Immature natural killer cell (primary cell): ENCODE measurements around the gene PIF1. TPM values are rescaled to one million over a fixed set of nuclear protein-coding genes. Genes with fewer than 3 reads are reported as not detected.
"Not testable (repeated sequence)": the region's sequence is repeated elsewhere in the genome, so short reads cannot be mapped to it uniquely, and the experiment has no call there.

Experiments used
- DNase-seq, 3 donors: peaks; one replicate each; pipeline ENCODE4 v3.0.0; 2022; ENCODE audit warnings: mixed read lengths in 1 of 3
- H3K27ac Mint-ChIP-seq, 6 donors: one replicate each; pipeline ENCODE4 v1.8.0; 2020; ENCODE audit warnings: mixed read lengths in 6 of 6, mild to moderate bottlenecking in 5 of 6, inconsistent platforms in 4 of 6, moderate library complexity in 3 of 6
- H3K27me3 Mint-ChIP-seq, 3 donors: one replicate each; pipeline ENCODE4 v1.8.0; 2020 to 2021; ENCODE audit warnings: low read depth in 3 of 3, mild to moderate bottlenecking in 3 of 3, mixed read lengths in 3 of 3, moderate library complexity in 3 of 3, inconsistent platforms in 1 of 3
- H3K36me3 Mint-ChIP-seq, 3 donors: one replicate each; pipeline ENCODE4 v1.8.0; 2020; ENCODE audit warnings: mixed read lengths in 3 of 3, inconsistent platforms in 2 of 3, mild to moderate bottlenecking in 2 of 3
- H3K4me1 Mint-ChIP-seq, 2 donors: one replicate each; pipeline ENCODE4 v1.8.0; 2020; ENCODE audit warnings: inconsistent platforms in 2 of 2, mild to moderate bottlenecking in 2 of 2, mixed read lengths in 2 of 2, moderate library complexity in 1 of 2
- H3K4me3 Mint-ChIP-seq, 5 donors: one replicate each; pipeline ENCODE4 v1.8.0; 2020; ENCODE audit warnings: mild to moderate bottlenecking in 5 of 5, mixed read lengths in 5 of 5, inconsistent platforms in 3 of 5, moderate library complexity in 3 of 5
- H3K9me3 Mint-ChIP-seq, 6 donors: one replicate each; pipeline ENCODE4 v1.8.0; 2020; ENCODE audit warnings: mild to moderate bottlenecking in 6 of 6, mixed read lengths in 6 of 6, inconsistent platforms in 4 of 6, moderate library complexity in 3 of 6
- polyA plus RNA-seq, 3 donors: library from polyadenylated mRNA; unstranded; fragments of 300-500 nt; fragmentation: Illumina TruSeq; gene quantifications; one replicate each; pipeline ENCODE4 v1.2.3, GENCODE V29; 2021

The PIF1 gene
- polyA plus RNA-seq, 3 donors from 2014 or later: 1.1 to 2.5 (median 2.1) TPM

DNA sequence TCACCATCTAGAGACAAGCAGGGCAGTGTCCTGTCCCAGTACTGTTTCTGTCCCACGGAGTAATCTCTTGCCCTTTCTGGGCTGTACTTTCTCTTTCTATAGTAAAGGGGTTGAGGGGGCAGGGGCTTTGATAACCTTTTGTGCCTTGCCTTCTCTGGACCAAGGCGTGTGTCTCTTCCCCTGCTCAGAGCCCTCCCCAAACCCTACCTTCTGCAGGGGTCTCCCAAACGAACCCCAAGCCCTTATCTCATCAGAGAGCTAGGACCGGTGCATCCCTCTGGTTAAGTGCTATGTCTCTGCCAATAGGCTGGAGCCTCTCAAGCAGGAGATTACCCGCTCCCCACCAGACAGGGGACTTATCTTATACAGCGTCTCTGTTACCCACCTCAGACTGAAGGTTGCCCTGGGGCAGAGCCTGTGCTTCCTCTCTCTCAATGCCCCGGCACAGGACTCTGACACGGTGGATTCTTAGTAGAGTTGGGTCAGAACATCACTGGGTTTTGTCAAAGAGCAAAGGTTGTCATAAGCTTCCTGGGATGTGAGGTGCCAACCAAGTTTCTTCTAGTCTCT lies 19.2 kb upstream of the PIF1 start:
- no peaks in the 10 kb centered on the region for H3K9me3 Mint-ChIP-seq
- peak overlapping the region; percentile 91 to 99 (median 94) for H3K4me3 Mint-ChIP-seq
- H3K27ac Mint-ChIP-seq: peak overlapping the region; percentile 85 to 99 (median 94)
- H3K4me1 Mint-ChIP-seq: peaks cover 80 to 83% of the 10 kb centered on the region in 2 donors
- peaks cover 6 to 12% (median 8%) of the 10 kb centered on the region in 3 donors for H3K27me3 Mint-ChIP-seq
- H3K36me3 Mint-ChIP-seq: peaks cover 0 to 6% (median 6%) of the 10 kb centered on the region in 3 donors
- DNase-seq: peak in 2 of 3 donors; percentile 43 to 52

DNA sequence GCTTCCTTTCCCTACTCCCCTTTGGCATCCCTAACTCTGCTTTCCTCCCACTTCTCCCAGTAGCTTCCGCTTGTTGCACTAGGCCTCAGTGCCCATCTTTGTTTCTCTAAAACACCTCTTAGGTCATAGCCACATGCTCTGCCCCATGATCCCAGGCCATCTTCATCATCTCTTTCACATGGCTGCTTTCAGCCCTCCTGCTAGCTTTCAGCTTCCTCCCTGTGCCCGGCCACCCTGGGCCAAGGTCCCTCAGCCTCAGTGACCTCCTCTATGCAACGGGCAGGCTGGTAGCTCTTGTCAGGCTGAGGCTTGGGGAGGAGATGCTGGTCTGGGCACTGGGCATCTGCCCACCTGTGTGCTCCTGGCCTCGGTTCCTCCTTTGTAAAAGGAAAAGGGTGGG lies 18.5 kb upstream of the PIF1 start:
- Mint-ChIP-seq H3K36me3 (peaks cover 0 to 6% (median 6%) of the 10 kb centered on the region in 3 donors), H3K4me1 (peaks cover 80 to 90% of the 10 kb centered on the region in 2 donors), H3K27ac (peak overlapping the region; percentile 85 to 99 (median 94)), H3K4me3 (peak overlapping the region; percentile 91 to 99 (median 94)), H3K27me3 (peaks cover 6 to 12% (median 8%) of the 10 kb centered on the region in 3 donors), H3K9me3 (no peaks in the 10 kb centered on the region)
- DNase-seq: no peak

DNA sequence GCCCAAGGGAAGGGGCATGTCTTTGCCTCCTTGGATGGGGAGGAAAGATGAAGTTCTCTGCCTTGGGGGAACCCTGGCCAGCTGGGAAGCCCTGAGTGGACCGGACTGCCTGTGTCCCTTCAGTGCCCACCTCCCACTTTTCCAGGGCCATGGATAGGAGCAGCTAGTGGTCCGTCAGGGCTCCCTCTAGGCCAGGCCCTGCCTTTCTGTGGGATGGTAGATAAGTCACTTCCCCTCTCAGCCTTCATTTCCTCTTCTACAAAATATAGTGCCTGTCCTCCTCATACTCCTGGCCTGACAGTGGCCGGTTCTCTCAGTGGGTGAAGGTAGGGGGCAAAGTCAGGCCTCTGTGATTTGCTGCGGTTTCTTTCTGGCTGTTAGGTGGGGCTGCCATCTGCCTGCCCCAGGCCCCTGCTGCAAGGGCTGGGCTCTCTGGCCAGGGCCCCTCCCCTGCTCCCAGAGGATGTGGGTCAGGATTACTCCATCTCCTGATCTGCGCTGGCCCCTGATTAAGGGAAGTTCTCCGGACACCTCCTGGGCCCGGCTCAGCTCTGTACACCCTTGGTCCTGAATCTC lies 17.6 kb upstream of the PIF1 start:
- peak overlapping the region; percentile 85 to 99 (median 94) for H3K27ac Mint-ChIP-seq
- no peaks in the 10 kb centered on the region for H3K9me3 Mint-ChIP-seq
- peaks cover 0 to 2% (median 1%) of the 10 kb centered on the region in 3 donors for H3K36me3 Mint-ChIP-seq
- peaks cover 6 to 12% (median 8%) of the 10 kb centered on the region in 3 donors for H3K27me3 Mint-ChIP-seq
- H3K4me3 Mint-ChIP-seq: peak overlapping the region; percentile 91 to 99 (median 94)
- peaks cover 83 to 92% of the 10 kb centered on the region in 2 donors for H3K4me1 Mint-ChIP-seq
- DNase-seq: peak in 1 of 3 donors; percentile 11

DNA sequence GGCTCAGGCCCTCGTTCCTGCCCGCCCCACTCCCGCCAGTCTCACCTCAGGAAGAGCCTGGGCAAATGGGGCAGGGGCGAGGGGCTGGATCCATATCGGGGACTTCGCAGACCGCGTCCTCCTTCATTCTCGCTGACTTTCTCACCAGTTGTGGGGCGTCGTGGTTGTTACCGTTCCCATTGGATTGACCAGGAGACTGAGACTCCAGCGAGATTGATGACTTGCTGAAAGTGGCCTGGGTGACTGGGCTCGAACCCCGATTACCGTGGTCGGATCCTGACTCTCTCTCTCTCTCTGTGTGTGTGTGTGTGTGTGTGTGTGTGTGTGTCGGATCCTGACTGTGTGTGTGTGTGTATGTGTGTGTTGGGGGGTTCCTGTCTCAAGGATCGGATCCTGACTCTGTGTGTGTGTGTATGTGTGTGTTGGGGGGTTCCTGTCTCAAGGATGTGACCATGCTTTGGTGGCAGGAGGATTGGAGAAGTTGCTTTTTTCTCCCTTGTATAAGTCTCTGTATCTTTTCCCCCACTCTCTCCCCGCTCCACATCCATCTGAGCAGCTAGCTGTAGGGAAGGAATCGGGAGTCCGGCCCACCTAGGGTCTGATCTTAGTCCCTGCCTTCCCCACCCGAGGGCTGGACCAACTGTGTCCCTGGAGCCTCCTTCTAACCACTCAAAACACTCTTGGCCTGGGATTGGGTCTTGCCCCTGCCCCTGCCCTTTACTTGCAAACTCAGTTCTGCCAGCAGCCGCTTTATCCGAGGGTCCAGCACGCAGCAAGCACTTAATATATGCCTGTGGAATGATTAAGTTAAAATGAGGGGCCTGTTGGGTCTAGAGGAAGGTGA lies 16.9 kb upstream of the PIF1 start:
- peaks cover 83 to 92% of the 10 kb centered on the region in 2 donors for H3K4me1 Mint-ChIP-seq
- H3K36me3 Mint-ChIP-seq: no peaks in the 10 kb centered on the region
- H3K9me3 Mint-ChIP-seq: no peaks in the 10 kb centered on the region
- peak in 1 of 3 donors; percentile 9 for DNase-seq
- H3K4me3 Mint-ChIP-seq: peak overlapping the region; percentile 91 to 99 (median 94)
- peak overlapping the region; percentile 85 to 99 (median 94) for H3K27ac Mint-ChIP-seq
- H3K27me3 Mint-ChIP-seq: peaks cover 7 to 12% (median 8%) of the 10 kb centered on the region in 3 donors

DNA sequence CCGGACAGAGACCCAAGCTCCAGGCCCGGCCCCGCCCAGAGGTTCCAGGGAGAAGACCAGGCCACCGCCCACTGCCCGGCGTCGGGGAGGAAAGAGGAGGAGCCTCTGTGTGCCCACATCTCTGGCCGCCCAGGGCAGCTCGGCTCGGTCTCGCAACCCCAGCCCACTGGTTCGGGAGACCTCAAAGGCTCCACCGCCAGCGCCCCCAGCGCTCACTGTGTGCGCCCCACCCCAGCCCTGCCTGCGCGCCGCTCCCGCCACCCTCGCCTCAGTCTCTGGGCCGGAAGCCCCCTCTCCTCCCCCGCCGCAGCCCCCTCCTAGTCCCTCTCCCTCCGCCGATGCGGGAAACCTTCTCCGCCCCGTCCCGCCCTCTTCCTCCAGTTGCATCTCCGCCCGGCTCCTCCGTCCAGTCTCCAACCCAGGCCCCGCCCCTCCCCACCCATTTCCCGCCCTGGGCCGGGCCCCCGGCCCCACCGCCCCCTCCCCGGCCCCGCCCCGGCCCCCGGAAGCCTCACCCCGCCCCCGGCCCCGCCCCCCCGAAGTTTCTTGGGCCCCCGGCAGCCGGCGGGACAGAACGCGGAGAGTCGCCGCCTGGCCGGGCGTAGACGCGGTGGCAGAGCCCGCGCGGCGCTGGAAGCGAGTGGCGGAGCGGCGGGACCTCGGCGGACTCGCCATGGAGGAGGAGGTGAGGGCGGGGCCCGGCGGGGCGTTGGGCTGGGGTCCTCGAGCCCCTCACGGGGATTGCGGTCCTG lies 16.1 kb upstream of the PIF1 start, which contains the start of gene PLEKHO2:
PLEKHO2 (plus strand) TSS at position 572 of the 752 bp plus-strand sequence; CDS start at position 674, 102 bp downstream.
- peak; percentile 88 to 90 (median 90) for DNase-seq
- H3K27me3 Mint-ChIP-seq: peaks cover 7 to 12% (median 8%) of the 10 kb centered on the region in 3 donors
- peaks cover 79 to 92% of the 10 kb centered on the region in 2 donors for H3K4me1 Mint-ChIP-seq
- no peaks in the 10 kb centered on the region for H3K36me3 Mint-ChIP-seq
- H3K9me3 Mint-ChIP-seq: no peaks in the 10 kb centered on the region
- peak within 1 kb of the TSS; percentile 85 to 99 (median 94) for H3K27ac Mint-ChIP-seq
- peak within 1 kb of the TSS; percentile 91 to 99 (median 94) for H3K4me3 Mint-ChIP-seq

DNA sequence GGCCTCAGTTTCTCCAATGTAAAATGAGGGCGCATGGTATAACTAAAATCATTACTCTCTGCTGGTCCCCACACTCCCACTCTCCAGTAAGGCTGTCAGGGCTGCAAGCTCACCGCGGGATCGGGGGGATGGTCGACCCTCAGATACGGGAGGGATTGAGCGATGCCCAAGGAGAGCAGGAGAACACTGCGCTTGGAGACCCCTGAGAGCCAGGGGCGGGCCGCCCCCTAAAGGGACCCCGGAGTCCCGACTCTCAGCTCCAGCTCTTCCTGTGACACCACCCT lies 15.6 kb upstream of the PIF1 start:
- Mint-ChIP-seq H3K4me1 (peaks cover 79 to 92% of the 10 kb centered on the region in 2 donors), H3K4me3 (peak overlapping the region; percentile 72 to 99 (median 94)), H3K36me3 (no peaks in the 10 kb centered on the region), H3K9me3 (no peaks in the 10 kb centered on the region), H3K27me3 (peaks cover 7 to 13% (median 8%) of the 10 kb centered on the region in 3 donors), H3K27ac (peak overlapping the region; percentile 52 to 91 (median 78))
- DNase-seq: no peak

DNA sequence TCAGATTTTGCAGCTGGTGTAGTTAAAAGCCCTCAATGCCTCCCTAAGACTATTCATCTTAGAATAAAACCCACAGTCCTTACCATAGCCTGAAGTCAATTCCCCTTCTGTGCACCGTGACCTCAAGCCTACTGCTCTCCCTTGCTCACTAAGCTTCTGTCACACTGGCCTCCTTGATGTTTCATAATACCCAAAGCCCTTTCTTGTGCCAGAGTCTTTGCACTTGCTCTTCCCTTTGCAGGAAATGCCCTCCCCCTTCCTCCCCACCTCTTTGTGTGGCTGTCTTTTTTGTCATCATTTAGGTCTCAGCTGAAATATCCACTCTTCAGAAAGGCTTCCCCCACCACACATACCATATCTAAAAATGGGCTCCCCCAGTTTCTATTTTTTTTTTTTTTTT lies 12.1 kb upstream of the PIF1 start:
- Mint-ChIP-seq H3K4me1 (peaks cover 52 to 65% of the 10 kb centered on the region in 2 donors), H3K9me3 (no peaks in the 10 kb centered on the region)

DNA sequence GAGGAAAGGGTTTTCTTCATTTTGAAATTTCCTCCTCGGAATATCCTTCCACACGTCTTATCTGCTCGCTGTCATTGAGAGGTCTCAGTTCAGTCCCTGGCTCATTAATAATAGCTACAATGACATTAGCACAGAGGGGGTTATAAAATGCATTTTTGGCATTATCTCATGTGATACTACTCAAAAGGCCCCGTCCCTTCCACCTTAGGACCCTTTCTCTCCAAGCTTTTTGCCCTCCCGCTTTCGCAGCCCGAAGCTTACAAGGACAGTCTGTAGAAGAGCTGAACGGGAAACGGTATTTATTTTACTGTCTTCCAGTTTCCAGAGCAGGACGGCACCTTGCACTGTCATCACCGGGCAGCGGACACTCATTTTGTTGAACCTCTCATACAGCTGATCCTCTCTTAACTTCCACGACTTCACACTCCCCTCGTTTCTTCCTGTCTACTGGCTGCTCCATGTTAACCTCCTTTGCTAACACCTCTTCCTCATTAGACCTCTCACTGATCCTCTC lies 10.6 kb upstream of the PIF1 start:
- DNase-seq: no peak
- H3K27ac Mint-ChIP-seq: peak overlapping the region; percentile 29 to 90 (median 80)
- H3K27me3 Mint-ChIP-seq: peaks cover 0 to 3% (median 1%) of the 10 kb centered on the region in 3 donors
- H3K4me1 Mint-ChIP-seq: peaks cover 46 to 59% of the 10 kb centered on the region in 2 donors
- no peaks in the 10 kb centered on the region for H3K36me3 Mint-ChIP-seq
- H3K4me3 Mint-ChIP-seq: peak overlapping the region; percentile 45 to 78 (median 73)
- H3K9me3 Mint-ChIP-seq: no peaks in the 10 kb centered on the region

More for the DNA sequence above, 12.1 kb upstream of the PIF1 start:
- peaks cover 3 to 9% (median 5%) of the 10 kb centered on the region in 3 donors for H3K27me3 Mint-ChIP-seq
- peak in 2 of 3 donors; percentile 49 to 52 for DNase-seq
- H3K4me3 Mint-ChIP-seq: peak overlapping the region; percentile 58 to 81 (median 69)
- peak overlapping the region; percentile 48 to 97 (median 90) for H3K27ac Mint-ChIP-seq
- no peaks in the 10 kb centered on the region for H3K36me3 Mint-ChIP-seq

DNA sequence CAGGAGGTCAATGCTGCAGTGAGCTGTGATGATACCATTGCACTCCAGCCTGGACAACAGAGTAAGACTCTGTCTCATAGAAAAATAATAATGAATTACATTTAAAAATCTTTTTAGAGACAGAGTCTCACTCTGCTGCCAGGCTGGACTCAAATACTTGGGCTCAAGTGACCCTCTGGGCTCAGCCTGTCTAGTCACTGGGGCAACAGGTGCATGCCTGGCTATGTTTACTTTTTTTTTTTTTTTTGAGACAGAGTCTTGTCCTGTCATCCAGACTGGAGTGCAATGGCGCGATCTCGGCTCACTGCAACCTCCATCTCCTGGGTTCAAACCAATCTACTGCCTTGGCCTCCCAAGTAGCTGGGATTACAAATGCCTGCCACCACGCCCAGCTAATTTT lies 8.2 kb upstream of the PIF1 start:
- no peak overlapping the region for H3K4me3 Mint-ChIP-seq

DNA sequence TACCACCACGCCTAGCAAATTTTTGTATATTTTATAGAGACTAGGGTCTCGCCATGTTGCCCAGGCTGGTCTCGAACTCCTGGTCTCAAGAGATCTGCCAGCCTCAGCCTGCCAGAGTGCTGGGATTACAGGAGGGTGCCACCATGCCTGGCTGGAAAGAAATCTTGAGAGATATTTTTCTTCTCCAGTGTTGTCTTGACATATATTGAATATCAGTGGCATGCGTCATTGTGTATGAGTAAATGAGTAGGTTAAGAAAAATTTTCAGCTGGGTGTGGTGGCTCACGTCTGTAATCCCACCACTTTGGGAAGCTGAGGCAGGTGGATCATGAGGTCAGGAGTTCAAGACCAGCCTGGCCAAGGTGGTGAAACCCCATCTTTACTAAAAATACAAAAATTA lies 3.5 kb upstream of the PIF1 start:
- Mint-ChIP-seq H3K4me3 (no peak overlapping the region), H3K27me3 (peaks cover 3 to 7% (median 5%) of the 10 kb centered on the region in 3 donors), H3K36me3 (no peaks in the 10 kb centered on the region), H3K4me1 (peaks cover 19 to 23% of the 10 kb centered on the region in 2 donors), H3K9me3 (no peaks in the 10 kb centered on the region), H3K27ac (no peak overlapping the region)
- no peak for DNase-seq

More for the DNA sequence above, 8.2 kb upstream of the PIF1 start:
- no peaks in the 10 kb centered on the region for H3K9me3 Mint-ChIP-seq
- DNase-seq: no peak
- H3K27ac Mint-ChIP-seq: no peak overlapping the region
- peaks cover 29 to 35% of the 10 kb centered on the region in 2 donors for H3K4me1 Mint-ChIP-seq
- no peaks in the 10 kb centered on the region for H3K36me3 Mint-ChIP-seq
- H3K27me3 Mint-ChIP-seq: peaks cover 0 to 3% (median 1%) of the 10 kb centered on the region in 3 donors

DNA sequence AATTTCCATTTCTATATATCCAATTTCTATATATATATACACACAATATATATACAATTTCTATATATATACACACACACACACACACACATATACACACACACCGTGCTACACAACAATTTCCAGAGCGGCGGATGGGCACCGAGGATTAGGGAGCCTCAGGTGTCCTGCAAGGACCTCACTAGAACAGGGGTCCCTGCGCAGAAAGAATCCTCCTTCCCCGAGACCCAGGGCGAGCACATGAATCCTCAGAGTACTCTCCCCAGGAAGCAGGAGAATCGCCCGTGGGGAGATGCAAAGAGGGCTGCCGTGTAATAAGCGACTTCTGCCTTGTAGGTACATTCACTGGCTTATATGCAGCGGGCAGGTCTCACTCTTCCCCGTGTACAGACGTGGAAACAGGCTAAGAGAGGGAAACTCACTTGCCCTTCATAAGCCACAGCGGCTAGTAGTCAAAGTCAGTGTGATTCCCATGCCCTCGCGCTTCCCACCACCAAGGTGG lies 467 bp downstream of the PIF1 start:
- Mint-ChIP-seq H3K36me3 (no peaks in the 10 kb centered on the region), H3K27ac (peak overlapping the region in 4 of 6 donors; percentile 26 to 56 (median 49)), H3K27me3 (peaks cover 3 to 7% (median 5%) of the 10 kb centered on the region in 3 donors), H3K4me3 (peak overlapping the region; percentile 83 to 92 (median 85)), H3K9me3 (no peaks in the 10 kb centered on the region), H3K4me1 (peaks cover 30 to 37% of the 10 kb centered on the region in 2 donors)
- no peak for DNase-seq

DNA sequence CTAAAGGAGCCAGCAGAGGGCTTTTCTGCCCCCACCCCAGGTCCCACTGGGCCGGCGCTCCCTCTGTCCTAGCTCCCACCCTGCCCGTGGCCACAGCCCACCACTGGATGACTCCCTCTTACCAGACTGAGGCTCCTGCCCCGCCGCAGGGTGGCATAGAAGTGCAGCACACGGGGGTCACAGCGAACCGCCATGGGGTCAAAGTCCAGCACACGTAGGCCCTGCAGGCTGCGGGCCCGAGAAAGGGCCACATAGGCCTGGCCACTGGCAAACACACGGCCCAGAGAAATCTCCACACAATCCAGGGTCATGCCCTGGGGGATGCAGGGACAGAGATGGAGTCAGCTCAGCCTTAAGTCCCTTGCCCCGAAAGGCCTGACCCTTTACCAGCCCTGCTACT lies 9.0 kb downstream of the PIF1 start:
- Mint-ChIP-seq H3K9me3 (no peaks in the 10 kb centered on the region), H3K4me3 (no peak overlapping the region), H3K27ac (no peak overlapping the region), H3K36me3 (peaks cover 0 to 4% (median 0%) of the 10 kb centered on the region in 3 donors), H3K4me1 (no peaks in the 10 kb centered on the region), H3K27me3 (peaks cover 0 to 1% (median 0%) of the 10 kb centered on the region in 3 donors)
- DNase-seq: no peak

DNA sequence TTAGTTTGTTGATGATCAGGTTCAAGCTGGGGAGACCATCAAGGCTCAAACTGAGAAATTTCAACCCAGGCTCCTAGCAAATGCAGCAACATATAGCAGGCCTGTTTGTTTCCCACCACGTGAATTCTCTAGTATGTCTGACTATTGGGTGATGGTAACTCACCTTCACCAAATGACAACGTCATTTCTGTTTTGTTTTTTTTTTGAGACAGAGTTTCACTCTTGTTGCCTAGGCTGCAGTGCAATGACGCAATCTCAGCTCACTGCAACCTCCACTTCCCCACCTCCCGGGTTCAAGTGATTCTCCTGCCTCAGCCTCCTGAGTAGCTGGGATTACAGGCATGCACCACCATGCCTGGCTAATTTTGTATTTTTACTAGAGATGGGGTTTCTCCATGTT lies 10.5 kb downstream of the PIF1 start:
- H3K27me3 Mint-ChIP-seq, H3K4me3 Mint-ChIP-seq, H3K9me3 Mint-ChIP-seq, H3K4me1 Mint-ChIP-seq, DNase-seq, H3K36me3 Mint-ChIP-seq, H3K27ac Mint-ChIP-seq: not testable (repeated sequence)
